HCT116 (cell line): ENCODE measurements around the gene DGKZ.

Experiments used
- CEBPB ChIP-seq: IDR thresholded peaks from 2 replicates; pipeline ENCODE4 v1.6.1; 2012; ENCODE audit warnings: low read depth
- EZH2 ChIP-seq: fragments of 200-600 bp; sonication (generic); IDR thresholded peaks from 2 replicates; pipeline ENCODE4 v1.6.1; 2017; ENCODE audit warnings: antibody characterized with exemption, mixed run types
- POLR2A ChIP-seq: IDR thresholded peaks from 2 replicates; pipeline ENCODE4 v1.7.0; 2011; ENCODE audit warnings: borderline replicate concordance; ENCODE audit not compliant: insufficient read depth, insufficient read length; ENCODE audit errors: extremely low read depth
- POLR2AphosphoS5 ChIP-seq: IDR thresholded peaks from 2 replicates; pipeline ENCODE4 v1.6.1; 2011; ENCODE audit warnings: mild to moderate bottlenecking, low read depth, low read length, moderate library complexity
- RAD21 ChIP-seq: IDR thresholded peaks from 2 replicates; pipeline ENCODE4 v1.6.1; 2012; ENCODE audit warnings: low read depth, mild to moderate bottlenecking
- SRF ChIP-seq: IDR thresholded peaks from 2 replicates; pipeline ENCODE4 v1.6.1; 2012; ENCODE audit warnings: low read depth
- TF ChIP-seq, protein P1 (sequence below), 3 experiments: fragments of 200-600 bp in 1 of 3; sonication (generic) in 1 of 3; IDR thresholded peaks in 2 of 3; conservative IDR thresholded peaks in 1 of 3; 2 replicates each; pipeline ENCODE4 v1.5.1; 2012 to 2017; ENCODE audit warnings: low read depth in 2 of 3, low read length in 2 of 3, antibody characterized with exemption in 1 of 3, borderline replicate concordance in 1 of 3, control low read depth in 1 of 3, mild to moderate bottlenecking in 1 of 3, mixed read lengths in 1 of 3, mixed run types in 1 of 3, moderate library complexity in 1 of 3; ENCODE audit not compliant: insufficient read depth in 1 of 3

DNA sequence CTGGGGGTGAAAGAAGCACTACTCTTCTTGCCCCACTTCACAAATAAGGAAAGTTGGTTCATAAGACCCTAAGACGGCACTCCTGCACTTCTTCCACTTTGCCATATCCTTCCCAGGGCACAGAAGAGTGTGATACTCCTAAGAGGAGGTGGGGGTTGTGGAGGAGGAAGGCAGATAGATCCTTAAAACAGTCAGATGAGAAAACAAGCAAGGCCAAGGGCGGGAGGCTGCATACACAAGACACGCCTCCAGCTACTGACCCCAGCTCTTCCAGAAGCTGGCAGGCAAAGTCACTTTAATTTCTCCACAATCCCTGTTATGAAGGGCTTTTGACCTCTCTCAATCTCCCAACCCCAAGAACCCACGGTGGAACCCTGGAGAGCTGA, 46.0 kb downstream of the DGKZ start:
- TF ChIP-seq, protein P1, sequence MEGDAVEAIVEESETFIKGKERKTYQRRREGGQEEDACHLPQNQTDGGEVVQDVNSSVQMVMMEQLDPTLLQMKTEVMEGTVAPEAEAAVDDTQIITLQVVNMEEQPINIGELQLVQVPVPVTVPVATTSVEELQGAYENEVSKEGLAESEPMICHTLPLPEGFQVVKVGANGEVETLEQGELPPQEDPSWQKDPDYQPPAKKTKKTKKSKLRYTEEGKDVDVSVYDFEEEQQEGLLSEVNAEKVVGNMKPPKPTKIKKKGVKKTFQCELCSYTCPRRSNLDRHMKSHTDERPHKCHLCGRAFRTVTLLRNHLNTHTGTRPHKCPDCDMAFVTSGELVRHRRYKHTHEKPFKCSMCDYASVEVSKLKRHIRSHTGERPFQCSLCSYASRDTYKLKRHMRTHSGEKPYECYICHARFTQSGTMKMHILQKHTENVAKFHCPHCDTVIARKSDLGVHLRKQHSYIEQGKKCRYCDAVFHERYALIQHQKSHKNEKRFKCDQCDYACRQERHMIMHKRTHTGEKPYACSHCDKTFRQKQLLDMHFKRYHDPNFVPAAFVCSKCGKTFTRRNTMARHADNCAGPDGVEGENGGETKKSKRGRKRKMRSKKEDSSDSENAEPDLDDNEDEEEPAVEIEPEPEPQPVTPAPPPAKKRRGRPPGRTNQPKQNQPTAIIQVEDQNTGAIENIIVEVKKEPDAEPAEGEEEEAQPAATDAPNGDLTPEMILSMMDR (IDR thresholded peaks at IDR 0.05 in 2 of 3, conservative IDR thresholded peaks at IDR 0.05 in 1 of 3; ENCODE audit: borderline replicate concordance in 1 of 3, insufficient read depth in 1 of 3, low read depth in 2 of 3, low read length in 2 of 3), result no peak
- no peak for TF ChIP-seq RAD21
- no peak for TF ChIP-seq SRF
- no peak for TF ChIP-seq POLR2AphosphoS5
- TF ChIP-seq POLR2A, result no peak
- TF ChIP-seq EZH2, result no peak
- TF ChIP-seq CEBPB, result no peak
